H1 (cell line): ENCODE measurements around the gene ARFRP1. TPM values are rescaled to one million over a fixed set of nuclear protein-coding genes. Genes with fewer than 3 reads are reported as not detected.

Experiments used
- CTCF ChIA-PET: fragments of 300-600 bp; sonication (Branson Sonifier 250); formaldehyde crosslinking; loops from one replicate; lab custom pipeline; 2021; ENCODE audit not compliant: partially characterized antibody; lab: Charles Lee
- POLR2A ChIA-PET: fragments of 300-600 bp; sonication (Branson Sonifier 250); formaldehyde crosslinking; loops from one replicate; lab custom pipeline; 2021; ENCODE audit warnings: inconsistent platforms; ENCODE audit not compliant: partially characterized antibody; lab: Charles Lee
- DNase-seq, 2 experiments: peaks; one replicate each; pipeline versions ENCODE4 v3.0.0 to v3.0.0-alpha.2; 2010 to 2022; ENCODE audit warnings: low spot score in 2 of 2, low read depth in 1 of 2, mixed read lengths in 1 of 2
- FAIRE-seq: peaks from 2 replicates; lab custom pipeline; 2011; peaks lifted over from hg19 to GRCh38; lab: Jason Lieb, UNC
- H2AFZ ChIP-seq: 2 replicates; pipeline ENCODE4 v1.8.1; 2012; ENCODE audit warnings: low read length, inconsistent platforms
- H2AK5ac ChIP-seq: 2 replicates; pipeline ENCODE4 v1.6.1; 2013; ENCODE audit warnings: low read depth, low read length
- H2BK120ac ChIP-seq: replicated peaks from 2 replicates; pipeline ENCODE3; 2013; ENCODE audit warnings: low read depth, low read length, inconsistent platforms
- H2BK12ac ChIP-seq: 2 replicates; pipeline ENCODE4 v1.6.1; 2013; ENCODE audit warnings: low read depth, low read length
- H2BK15ac ChIP-seq: 2 replicates; pipeline ENCODE4 v1.6.1; 2013; ENCODE audit warnings: low read length
- H2BK20ac ChIP-seq: 2 replicates; pipeline ENCODE4 v1.6.1; 2013; ENCODE audit warnings: low read length
- H2BK5ac ChIP-seq: 2 replicates; pipeline ENCODE4 v1.6.1; 2013; ENCODE audit warnings: low read depth, low read length
- H3K14ac ChIP-seq: 2 replicates; pipeline ENCODE4 v1.6.1; 2013; ENCODE audit warnings: inconsistent platforms; ENCODE audit not compliant: insufficient read length
- H3K18ac ChIP-seq: 2 replicates; pipeline ENCODE4 v1.6.1; 2013; ENCODE audit warnings: low read length; ENCODE audit errors: extremely low read depth
- H3K23ac ChIP-seq: 2 replicates; pipeline ENCODE4 v1.6.1; 2013; ENCODE audit warnings: inconsistent platforms; ENCODE audit not compliant: insufficient read length
- H3K23me2 ChIP-seq: 2 replicates; pipeline ENCODE4 v1.6.1; 2013; ENCODE audit warnings: low read depth, low read length
- H3K27ac ChIP-seq: 2 replicates; pipeline ENCODE4 v1.6.1; 2011; ENCODE audit warnings: low read depth, low read length, inconsistent platforms
- H3K27me3 ChIP-seq, 4 experiments: replicated peaks in 1 of 4; 1 replicate in 1 of 4; 2 replicates in 3 of 4; pipeline versions ENCODE4 v1.6.1 to v1.8.1; 2011 to 2013; ENCODE audit warnings: low read length in 3 of 4, mild to moderate bottlenecking in 3 of 4, inconsistent platforms in 2 of 4, mixed read lengths in 2 of 4, moderate library complexity in 1 of 4; ENCODE audit not compliant: control insufficient read depth in 3 of 4, insufficient read depth in 3 of 4; ENCODE audit errors: extremely low read depth in 1 of 4
- H3K36me3 ChIP-seq, 4 experiments: 2 replicates each; pipeline versions ENCODE4 v1.6.1 to v1.8.1; 2011 to 2013; ENCODE audit warnings: mild to moderate bottlenecking in 4 of 4, low read length in 3 of 4, moderate library complexity in 2 of 4, control low read depth in 1 of 4, inconsistent platforms in 1 of 4; ENCODE audit not compliant: insufficient read depth in 4 of 4, control insufficient read depth in 2 of 4
- H3K4ac ChIP-seq: replicated peaks from 2 replicates; pipeline ENCODE3; 2013; ENCODE audit warnings: low read length, low read depth, mixed read lengths, inconsistent platforms; ENCODE audit not compliant: insufficient read length
- H3K4me1 ChIP-seq, 4 experiments: replicated peaks in 1 of 4; 1 replicate in 1 of 4; 2 replicates in 3 of 4; pipeline versions ENCODE4 v1.6.1 to v1.8.1; 2011 to 2013; ENCODE audit warnings: low read length in 3 of 4, inconsistent platforms in 2 of 4, mixed read lengths in 1 of 4; ENCODE audit not compliant: insufficient read depth in 4 of 4, control insufficient read depth in 3 of 4
- H3K4me2 ChIP-seq, 2 experiments: 2 replicates each; pipeline versions ENCODE4 v1.6.1 to v1.8.1; 2011 to 2013; ENCODE audit warnings: low read depth in 2 of 2, low read length in 2 of 2, control low read depth in 1 of 2, inconsistent platforms in 1 of 2, mild to moderate bottlenecking in 1 of 2; ENCODE audit not compliant: insufficient read depth in 1 of 2
- H3K4me3 ChIP-seq, 4 experiments: fragments of 200-600, 300-600 bp in 1 of 4; sonication (generic), shearing (Covaris generic), sonication (Bioruptor Twin) in 1 of 4; 2 replicates each; pipeline versions ENCODE4 v1.5.1 to v1.8.1; 2011 to 2016; ENCODE audit warnings: low read length in 4 of 4, low read depth in 3 of 4, control low read depth in 2 of 4, inconsistent platforms in 2 of 4, mild to moderate bottlenecking in 2 of 4, mixed read lengths in 1 of 4, moderate library complexity in 1 of 4; ENCODE audit not compliant: insufficient read depth in 2 of 4; ENCODE audit errors: extremely low read depth in 1 of 4
- H3K56ac ChIP-seq: replicated peaks from 2 replicates; pipeline ENCODE3; 2013; ENCODE audit warnings: low read depth, mild to moderate bottlenecking, mixed read lengths, low read length, inconsistent platforms; ENCODE audit not compliant: insufficient read length
- H3K79me1 ChIP-seq: 2 replicates; pipeline ENCODE4 v1.6.1; 2013; ENCODE audit warnings: low read depth, low read length, control low read depth
- H3K79me2 ChIP-seq, 2 experiments: 2 replicates each; pipeline versions ENCODE4 v1.6.1 to v1.8.1; 2012 to 2013; ENCODE audit warnings: low read length in 2 of 2, mild to moderate bottlenecking in 2 of 2, inconsistent platforms in 1 of 2; ENCODE audit not compliant: insufficient read depth in 2 of 2, control insufficient read depth in 1 of 2
- H3K9ac ChIP-seq, 4 experiments: replicated peaks in 1 of 4; 1 replicate in 1 of 4; 2 replicates in 3 of 4; pipeline versions ENCODE4 v1.6.1 to v1.8.1; 2011 to 2013; ENCODE audit warnings: low read depth in 3 of 4, low read length in 3 of 4, control low read depth in 2 of 4, mild to moderate bottlenecking in 2 of 4, moderate library complexity in 2 of 4, inconsistent platforms in 1 of 4; ENCODE audit errors: extremely low read depth in 1 of 4
- H3K9me3 ChIP-seq, 2 experiments: 2 replicates each; pipeline versions ENCODE4 v1.6.1 to v1.8.1; 2012 to 2013; ENCODE audit warnings: mild to moderate bottlenecking in 2 of 2, moderate library complexity in 2 of 2, control low read depth in 1 of 2, inconsistent platforms in 1 of 2, low read depth in 1 of 2, low read length in 1 of 2, mixed read lengths in 1 of 2; ENCODE audit not compliant: insufficient read depth in 2 of 2
- H4K20me1 ChIP-seq, 2 experiments: replicated peaks in 1 of 2; 2 replicates each; pipeline versions ENCODE3 to v1.8.1; 2011 to 2013; ENCODE audit warnings: inconsistent platforms in 2 of 2, low read length in 2 of 2, mild to moderate bottlenecking in 1 of 2; ENCODE audit not compliant: insufficient read depth in 2 of 2, control insufficient read depth in 1 of 2
- H4K5ac ChIP-seq: 2 replicates; pipeline ENCODE4 v1.6.1; 2013; ENCODE audit warnings: low read length, low read depth, mixed read lengths, inconsistent platforms; ENCODE audit not compliant: insufficient read length
- H4K8ac ChIP-seq: 2 replicates; pipeline ENCODE4 v1.8.0; 2013; ENCODE audit warnings: mild to moderate bottlenecking, moderate library complexity, low read length, inconsistent platforms; ENCODE audit not compliant: insufficient read depth; ENCODE audit errors: extremely low read depth
- H4K91ac ChIP-seq: replicated peaks from 2 replicates; pipeline ENCODE3; 2013; ENCODE audit warnings: low read length, mixed read lengths, inconsistent platforms; ENCODE audit not compliant: insufficient read length
- ASH2L ChIP-seq: fragments of 200-600, 300-600 bp; sonication (generic); IDR thresholded peaks from one replicate; pipeline ENCODE4 v1.7.1; 2017; ENCODE audit warnings: low read length
- EZH2 ChIP-seq: fragments of 200-600 bp; sonication (generic); IDR thresholded peaks from 2 replicates; pipeline ENCODE4 v1.7.1; 2012; ENCODE audit warnings: low read depth, mild to moderate bottlenecking, moderate library complexity, low read length, inconsistent platforms; ENCODE audit not compliant: severe bottlenecking
- HDAC2 ChIP-seq, 2 experiments: fragments of 300-600 bp in 1 of 2; sonication (generic) in 1 of 2; IDR thresholded peaks; 2 replicates each; pipeline ENCODE4 v1.6.1; 2011 to 2012; ENCODE audit warnings: low read depth in 2 of 2, low read length in 2 of 2, mild to moderate bottlenecking in 2 of 2, moderate library complexity in 2 of 2, borderline replicate concordance in 1 of 2, inconsistent platforms in 1 of 2
- RAD21 ChIP-seq, 2 experiments: IDR thresholded peaks in 1 of 2; conservative IDR thresholded peaks in 1 of 2; 2 replicates each; pipeline ENCODE4 v1.6.1; 2011; ENCODE audit warnings: low read depth in 2 of 2, low read length in 2 of 2, improper control_type of control experiment in 1 of 2, inconsistent platforms in 1 of 2, mild to moderate bottlenecking in 1 of 2, moderate library complexity in 1 of 2
- SIX5 ChIP-seq: IDR thresholded peaks from 2 replicates; pipeline ENCODE4 v1.6.1; 2011; ENCODE audit warnings: mild to moderate bottlenecking, low read depth, low read length
- SP4 ChIP-seq: IDR thresholded peaks from 2 replicates; pipeline ENCODE4 v1.6.1; 2012; ENCODE audit warnings: low read length, inconsistent platforms
- SUZ12 ChIP-seq: fragments of 200-600 bp; sonication (generic); IDR thresholded peaks from 2 replicates; pipeline ENCODE4 v1.6.1; 2012; ENCODE audit warnings: mild to moderate bottlenecking, inconsistent platforms, low read length, moderate library complexity, mixed read lengths
- YY1 ChIP-seq: IDR thresholded peaks from 2 replicates; pipeline ENCODE4 v1.6.1; 2011; ENCODE audit warnings: low read depth, mild to moderate bottlenecking, low read length
- WGBS, 2 experiments: shearing (Covaris generic) in 1 of 2; methylation state at CpG; one replicate each; pipeline versions ENCODE4 v1.1.6 to v1.1.7; 2013 to 2015; ENCODE audit warnings: low lambda C conversion rate in 2 of 2, mixed read lengths in 2 of 2, inconsistent platforms in 1 of 2, low coverage in 1 of 2, missing lambda C conversion rate in 1 of 2; ENCODE audit not compliant: insufficient replicate concordance in 2 of 2, insufficient coverage in 1 of 2, insufficient read length in 1 of 2; ENCODE audit errors: extremely low coverage in 1 of 2, missing lambda C conversion rate in 1 of 2; 5-methylcytosine and 5-hydroxymethylcytosine counted together
- polyA plus RNA-seq, 7 experiments: library from polyadenylated mRNA; depleted of rRNA in 3 of 7; stranded (reverse) in 5 of 7; unstranded in 2 of 7; fragments of >200 nt in 5 of 7; fragments of 200-250 nt in 2 of 7; gene quantifications; 1 replicate in 5 of 7; 2 replicates in 1 of 7; 4 replicates in 1 of 7; pipeline versions ENCODE4 v1.2.1 to v1.2.3, GENCODE V29; 2011 to 2013; ENCODE audit warnings: missing spikeins in 2 of 7, mixed read lengths in 2 of 7
- total RNA-seq: library from RNA; stranded (reverse); fragmentation: NEBNext Ultra II Directional; extraction: Animal tissue kit (Norgen Biotek cat#: 25700); gene quantifications from 2 replicates; pipeline ENCODE4 v1.2.1, GENCODE V29; 2021
- TF ChIP-seq, protein P1 (sequence below), 3 experiments: IDR thresholded peaks; 1 replicate in 2 of 3; 2 replicates in 1 of 3; pipeline versions ENCODE4 v1.5.1 to v1.6.1; 2011; ENCODE audit warnings: low read length in 3 of 3, mild to moderate bottlenecking in 3 of 3, inconsistent platforms in 2 of 3, low read depth in 1 of 3, moderate library complexity in 1 of 3; ENCODE audit not compliant: insufficient read depth in 1 of 3; ENCODE audit errors: control extremely low read depth in 1 of 3
- TF ChIP-seq, protein P2 (sequence below): IDR thresholded peaks from 2 replicates; pipeline ENCODE4 v1.6.1; 2012; ENCODE audit warnings: inconsistent platforms

ARFRP1 gene
- total and polyA plus RNA-seq, 2 of the 8 experiments (the other 6 are each of a cell fraction or from before 2014, with no cell fraction given), result 12.9 to 22.9 TPM

DNA sequence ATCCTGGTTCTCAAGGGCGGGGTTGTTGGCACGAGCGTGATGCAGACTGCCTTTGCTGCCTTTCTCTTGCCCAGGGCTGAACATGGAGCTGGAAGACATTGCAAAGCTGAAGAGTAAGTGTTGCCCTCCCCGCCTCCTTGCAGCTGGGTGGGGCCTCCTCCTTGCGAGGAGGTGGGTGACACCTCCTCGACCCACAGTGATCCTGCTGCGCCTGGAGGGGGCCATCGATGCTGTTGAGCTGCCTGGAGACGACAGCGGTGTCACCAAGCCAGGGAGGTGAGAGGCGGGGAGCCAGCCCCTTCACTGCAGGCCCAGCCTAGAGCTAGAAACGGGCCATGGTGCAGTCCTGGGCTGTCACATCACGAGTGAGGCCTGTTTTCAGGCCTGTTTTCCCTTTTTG is 29.7 kb downstream of the ARFRP1 start:
- Histone ChIP-seq H3K23me2 (no peaks in the 10 kb centered on the region; the same call in 1 of the 2 replicates), H2AK5ac (no peak overlapping the region), H3K9me3 (no peaks in the 10 kb centered on the region), H3K14ac (no peak overlapping the region), H4K91ac (no peak overlapping the region), H3K56ac (no peak overlapping the region), H3K23ac (no peak overlapping the region), H2BK20ac (no peak overlapping the region), H2BK120ac (no peak overlapping the region), H3K4me2 (no peak overlapping the region), H3K79me2 (no peaks in the 10 kb centered on the region), H3K4me3 (no peak overlapping the region), H3K9ac (no peak overlapping the region), H3K4ac (no peak overlapping the region), H3K4me1 (no peaks in the 10 kb centered on the region), H3K79me1 (no peaks in the 10 kb centered on the region), H2BK12ac (no peak overlapping the region), H2AFZ (no peak overlapping the region), H3K36me3 (peaks cover 2 to 10% (median 5%) of the 10 kb centered on the region in 4 experiments; a peak in 4 of 8 replicates), H3K18ac (no peak overlapping the region), H4K5ac (no peak overlapping the region), H4K8ac (no peak overlapping the region), H4K20me1 (peaks cover 0 to 7% of the 10 kb centered on the region in 2 experiments), H3K27ac (no peak overlapping the region), H2BK15ac (no peak overlapping the region), H3K27me3 (no peaks in the 10 kb centered on the region), H2BK5ac (no peak overlapping the region; the same call in 1 of the 2 replicates)
- CTCF ChIA-PET, result interaction anchor here (0.7 kb wide), 1 partner anchor 16 kb away, joined by 3 read pairs; no protein-coding TSS in a partner anchor
- POLR2A ChIA-PET, result interaction anchor here (1.0 to 1.1 kb wide), 2 partner anchors 10 to 20 kb away, joined by 3 to 5 read pairs; no protein-coding TSS in a partner anchor
- FAIRE-seq, result no peak
- WGBS, 2 experiments, result 82% methylated on average over 12 of the region's 13 CpGs; no CpG with 5 or more reads in 1 of the 2 experiments
- DNase-seq, result no peak
- TF ChIP-seq SP4 (no peak), ASH2L (no peak), SIX5 (no peak), YY1 (no peak), EZH2 (no peak), RAD21 (IDR thresholded peaks at IDR 0.05 in 1 of 2, conservative IDR thresholded peaks at IDR 0.05 in 1 of 2; ENCODE audit: low read depth in 2 of 2, low read length in 2 of 2) (no peak), SUZ12 (no peak), HDAC2 (IDR thresholded peaks at IDR 0.05; ENCODE audit: borderline replicate concordance in 1 of 2, low read depth in 2 of 2, low read length in 2 of 2) (no peak)
- TF ChIP-seq, protein P1, sequence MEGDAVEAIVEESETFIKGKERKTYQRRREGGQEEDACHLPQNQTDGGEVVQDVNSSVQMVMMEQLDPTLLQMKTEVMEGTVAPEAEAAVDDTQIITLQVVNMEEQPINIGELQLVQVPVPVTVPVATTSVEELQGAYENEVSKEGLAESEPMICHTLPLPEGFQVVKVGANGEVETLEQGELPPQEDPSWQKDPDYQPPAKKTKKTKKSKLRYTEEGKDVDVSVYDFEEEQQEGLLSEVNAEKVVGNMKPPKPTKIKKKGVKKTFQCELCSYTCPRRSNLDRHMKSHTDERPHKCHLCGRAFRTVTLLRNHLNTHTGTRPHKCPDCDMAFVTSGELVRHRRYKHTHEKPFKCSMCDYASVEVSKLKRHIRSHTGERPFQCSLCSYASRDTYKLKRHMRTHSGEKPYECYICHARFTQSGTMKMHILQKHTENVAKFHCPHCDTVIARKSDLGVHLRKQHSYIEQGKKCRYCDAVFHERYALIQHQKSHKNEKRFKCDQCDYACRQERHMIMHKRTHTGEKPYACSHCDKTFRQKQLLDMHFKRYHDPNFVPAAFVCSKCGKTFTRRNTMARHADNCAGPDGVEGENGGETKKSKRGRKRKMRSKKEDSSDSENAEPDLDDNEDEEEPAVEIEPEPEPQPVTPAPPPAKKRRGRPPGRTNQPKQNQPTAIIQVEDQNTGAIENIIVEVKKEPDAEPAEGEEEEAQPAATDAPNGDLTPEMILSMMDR (IDR thresholded peaks at IDR 0.05; ENCODE audit: control extremely low read depth in 1 of 3, insufficient read depth in 1 of 3, low read depth in 1 of 3, low read length in 3 of 3), result no peak
- TF ChIP-seq, protein P2, sequence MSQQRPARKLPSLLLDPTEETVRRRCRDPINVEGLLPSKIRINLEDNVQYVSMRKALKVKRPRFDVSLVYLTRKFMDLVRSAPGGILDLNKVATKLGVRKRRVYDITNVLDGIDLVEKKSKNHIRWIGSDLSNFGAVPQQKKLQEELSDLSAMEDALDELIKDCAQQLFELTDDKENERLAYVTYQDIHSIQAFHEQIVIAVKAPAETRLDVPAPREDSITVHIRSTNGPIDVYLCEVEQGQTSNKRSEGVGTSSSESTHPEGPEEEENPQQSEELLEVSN, result no peak
